BJ (cell line): ENCODE measurements around the gene B3GALNT2. TPM values are rescaled to one million over a fixed set of nuclear protein-coding genes. Genes with fewer than 3 reads are reported as not detected.
A peak's percentile ranks its signal among the peaks of the same experiment; 100 is the strongest.

Experiments used
- CTCF ChIA-PET: fragments of 350-600 bp; formaldehyde crosslinking; extraction: SDS; loops from one replicate; lab custom pipeline; 2021; ENCODE audit warnings: antibody characterized with exemption, inconsistent platforms; lab: Yijun Ruan, JAX
- POLR2A ChIA-PET: fragments of 300-600 bp; sonication (Branson Sonifier 250); formaldehyde crosslinking; extraction: SDS; loops from one replicate; lab custom pipeline; 2021; ENCODE audit warnings: antibody characterized with exemption; lab: Charles Lee
- DNase-seq: peaks from one replicate; pipeline ENCODE4 v3.0.0-alpha.2; 2011; ENCODE audit warnings: low read depth
- H3K27me3 ChIP-seq: 2 replicates; pipeline ENCODE4 v1.6.0; 2011; ENCODE audit warnings: low read length; ENCODE audit not compliant: control insufficient read depth, insufficient read depth
- H3K36me3 ChIP-seq: 2 replicates; pipeline ENCODE4 v1.5.1; 2011; ENCODE audit warnings: low read length; ENCODE audit not compliant: control insufficient read depth, insufficient read depth
- H3K4me3 ChIP-seq: 2 replicates; pipeline ENCODE4 v1.5.1; 2011; ENCODE audit warnings: low read depth, mild to moderate bottlenecking, control low read depth, low read length
- polyA plus RNA-seq: library from polyadenylated mRNA; depleted of rRNA; stranded (reverse); fragments of >200 nt; gene quantifications from 2 replicates; pipeline ENCODE4 v1.2.3, GENCODE V29; 2011
- TF ChIP-seq, protein P1 (sequence below): IDR thresholded peaks from 2 replicates; pipeline ENCODE4 v1.5.1; 2011; ENCODE audit warnings: low read depth, mild to moderate bottlenecking, control low read depth, inconsistent platforms, low read length, moderate library complexity; ENCODE audit not compliant: insufficient read depth

The B3GALNT2 gene
- polyA plus RNA-seq, 1 experiment, result 17.4 TPM

- no peaks in the 10 kb centered on the region; the same call in 1 of the 2 replicates for H3K36me3 ChIP-seq
- TF ChIP-seq, protein P1, sequence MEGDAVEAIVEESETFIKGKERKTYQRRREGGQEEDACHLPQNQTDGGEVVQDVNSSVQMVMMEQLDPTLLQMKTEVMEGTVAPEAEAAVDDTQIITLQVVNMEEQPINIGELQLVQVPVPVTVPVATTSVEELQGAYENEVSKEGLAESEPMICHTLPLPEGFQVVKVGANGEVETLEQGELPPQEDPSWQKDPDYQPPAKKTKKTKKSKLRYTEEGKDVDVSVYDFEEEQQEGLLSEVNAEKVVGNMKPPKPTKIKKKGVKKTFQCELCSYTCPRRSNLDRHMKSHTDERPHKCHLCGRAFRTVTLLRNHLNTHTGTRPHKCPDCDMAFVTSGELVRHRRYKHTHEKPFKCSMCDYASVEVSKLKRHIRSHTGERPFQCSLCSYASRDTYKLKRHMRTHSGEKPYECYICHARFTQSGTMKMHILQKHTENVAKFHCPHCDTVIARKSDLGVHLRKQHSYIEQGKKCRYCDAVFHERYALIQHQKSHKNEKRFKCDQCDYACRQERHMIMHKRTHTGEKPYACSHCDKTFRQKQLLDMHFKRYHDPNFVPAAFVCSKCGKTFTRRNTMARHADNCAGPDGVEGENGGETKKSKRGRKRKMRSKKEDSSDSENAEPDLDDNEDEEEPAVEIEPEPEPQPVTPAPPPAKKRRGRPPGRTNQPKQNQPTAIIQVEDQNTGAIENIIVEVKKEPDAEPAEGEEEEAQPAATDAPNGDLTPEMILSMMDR, result no peak
- no peak for DNase-seq
- H3K4me3 ChIP-seq, result no peak overlapping the region
- H3K27me3 ChIP-seq, result no peaks in the 10 kb centered on the region
- ChIA-PET POLR2A (interaction anchor here (0.6 kb wide), 1 partner anchor 46 kb away, joined by 7 read pairs; no protein-coding TSS in a partner anchor), CTCF (interaction anchor here (1.0 to 1.4 kb wide), 2 partner anchors 9 kb away, joined by 4 to 5 read pairs; no protein-coding TSS in a partner anchor)
Measured at GRCh38 chr1:235424092-235424491, 80.2 kb downstream of the B3GALNT2 start.

GRCh38 chr1:235423214-235423652, 81.0 kb downstream of the B3GALNT2 start:
- H3K27me3 ChIP-seq, result no peaks in the 10 kb centered on the region
- H3K36me3 ChIP-seq, result peaks cover 1% of the 10 kb centered on the region; the same call in 1 of the 2 replicates
- TF ChIP-seq, protein P1, result no peak
- CTCF ChIA-PET, result interaction anchor here (1.0 kb wide), 1 partner anchor 8 kb away, joined by 5 read pairs; no protein-coding TSS in a partner anchor
- POLR2A ChIA-PET, result no interaction called here
- no peak overlapping the region for H3K4me3 ChIP-seq
- no peak for DNase-seq

DNA sequence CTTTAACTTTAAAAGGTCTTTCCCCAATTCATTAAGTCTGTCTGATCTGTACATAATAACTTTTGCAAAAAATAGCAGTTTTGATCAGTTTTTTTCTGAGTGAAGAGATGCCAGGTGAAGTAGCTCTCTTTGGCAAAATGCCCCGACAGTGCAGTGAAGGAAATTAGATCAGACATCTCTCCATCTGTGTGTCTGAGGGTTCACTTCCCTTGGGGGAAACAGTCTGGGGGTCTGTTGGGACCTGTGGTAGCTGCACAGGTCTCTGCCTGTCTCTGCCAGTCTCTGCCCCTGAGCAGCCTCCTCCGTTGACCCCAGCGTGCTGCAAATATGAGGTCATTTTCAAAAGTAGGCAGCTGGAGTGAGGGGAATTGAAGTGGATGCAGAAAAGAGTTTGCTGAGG, 82.5 kb downstream of the B3GALNT2 start:
- Histone ChIP-seq H3K27me3 (no peaks in the 10 kb centered on the region), H3K4me3 (no peak overlapping the region), H3K36me3 (peaks cover 1% of the 10 kb centered on the region; the same call in 1 of the 2 replicates)
- ChIA-PET CTCF (no interaction called here), POLR2A (no interaction called here)
- TF ChIP-seq, protein P1, result no peak
- no peak for DNase-seq

- DNase-seq, result peak; percentile 58
- no peak overlapping the region for H3K4me3 ChIP-seq
- TF ChIP-seq, protein P1, result peak; percentile 77
- H3K27me3 ChIP-seq, result no peaks in the 10 kb centered on the region
- CTCF ChIA-PET, result interaction anchor here (0.6 to 3.5 kb wide), 35 partner anchors 9 to 391 kb away, joined by 3 to 45 read pairs (median 3); partner anchors contain the start of genes ARID4B and GGPS1
- H3K36me3 ChIP-seq, result peaks cover 1% of the 10 kb centered on the region; the same call in 1 of the 2 replicates
- POLR2A ChIA-PET, result no interaction called here
Measured at GRCh38 chr1:235417086-235417697, 87.1 kb downstream of the B3GALNT2 start.

GRCh38 chr1:235416662-235417049, 87.6 kb downstream of the B3GALNT2 start:
- Histone ChIP-seq H3K36me3 (peaks cover 1% of the 10 kb centered on the region; the same call in 1 of the 2 replicates), H3K27me3 (no peaks in the 10 kb centered on the region), H3K4me3 (no peak overlapping the region)
- ChIA-PET CTCF (interaction anchor here (0.6 to 3.5 kb wide), 40 partner anchors 8 to 391 kb away, joined by 3 to 45 read pairs (median 3); partner anchors contain the start of genes ARID4B and GGPS1), POLR2A (no interaction called here)
- no peak for DNase-seq
- TF ChIP-seq, protein P1, result no peak
